LNCAP (cell line): Measurements from ENCODE around the gene MAP3K14.

Source experiments
- CTCF ChIP-seq: fragments of 450-650 bp; IDR thresholded peaks from 2 replicates; pipeline ENCODE4 v1.5.1; 2017; ENCODE audit warnings: mild to moderate bottlenecking

The MAP3K14 gene

GRCh38 chr17:45336390-45337182 is 19.8 kb upstream of the MAP3K14 start:
- no peak for TF ChIP-seq CTCF

DNA sequence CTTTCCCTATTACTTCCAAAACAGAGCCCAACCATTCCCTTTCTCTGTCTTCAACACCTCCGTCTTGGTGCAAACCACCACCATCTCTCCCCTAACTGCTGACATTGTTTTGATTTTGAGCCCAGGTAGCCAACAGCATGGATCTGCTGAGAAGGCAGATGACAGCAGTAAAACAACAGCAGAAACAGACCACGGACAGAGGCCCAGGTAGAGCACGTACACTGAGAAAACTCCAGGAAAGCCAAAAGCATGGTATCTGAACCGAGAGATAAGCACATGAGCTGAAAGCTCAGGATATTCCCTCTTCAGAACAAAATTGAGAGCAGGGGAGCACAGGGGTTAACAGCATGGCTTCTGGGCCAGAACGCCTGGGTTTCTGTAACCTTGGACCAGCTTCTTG is 18.9 kb upstream of the MAP3K14 start:
- TF ChIP-seq CTCF: no peak

- no peak for TF ChIP-seq CTCF
These were observed 18.2 kb upstream of the MAP3K14 start for GRCh38 chr17:45334701-45335677.

GRCh38 chr17:45334231-45334630 is 17.4 kb upstream of the MAP3K14 start:
- no peak for TF ChIP-seq CTCF

DNA sequence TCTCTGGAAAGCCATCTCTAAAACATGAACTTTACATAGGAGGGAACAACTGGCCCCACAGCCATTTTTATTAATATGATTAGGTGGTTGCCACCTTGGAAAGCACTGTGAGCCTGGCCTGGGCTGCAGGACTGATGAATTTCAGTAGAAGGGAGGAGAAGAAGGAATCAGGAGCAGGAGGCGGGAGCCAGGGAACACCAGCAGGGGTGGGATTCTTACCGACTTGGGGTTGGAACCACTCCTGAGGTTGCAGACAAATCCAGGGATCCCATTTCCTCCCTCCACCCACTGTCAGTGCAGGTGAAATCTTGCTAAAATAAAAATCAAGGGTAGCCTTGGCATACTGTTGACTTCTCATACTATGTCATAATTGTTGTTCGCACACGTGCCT is 16.9 kb upstream of the MAP3K14 start:
- TF ChIP-seq CTCF: no peak

GRCh38 chr17:45332989-45333701 is 16.3 kb upstream of the MAP3K14 start:
- TF ChIP-seq CTCF: no peak

DNA sequence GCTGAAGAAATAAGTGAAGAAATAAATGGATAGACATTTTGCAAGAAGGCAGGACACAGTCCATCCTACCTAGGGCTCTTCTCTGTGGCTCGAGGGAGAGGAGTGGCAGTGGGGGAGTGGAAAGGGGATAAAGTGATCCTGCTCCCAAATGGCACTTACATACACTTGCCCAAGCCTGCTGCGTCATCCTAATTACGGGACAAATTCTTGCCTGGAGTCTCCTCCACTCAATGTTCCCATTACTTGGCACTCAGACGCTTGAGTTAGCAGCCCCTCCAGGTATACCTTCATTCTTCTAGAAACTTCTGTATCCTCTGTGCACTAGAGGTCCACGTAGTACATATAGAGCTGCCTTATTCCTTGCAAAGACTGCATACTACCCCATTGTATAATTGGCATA is 15.7 kb upstream of the MAP3K14 start:
- TF ChIP-seq CTCF: no peak
